ENCODE data around the gene SF3A1. TPM values are rescaled to one million over a fixed set of nuclear protein-coding genes. Genes with fewer than 3 reads are reported as not detected.
A peak's percentile ranks its signal among the peaks of the same experiment; 100 is the strongest.
"Not testable (repeated sequence)": the region's sequence is repeated elsewhere in the genome, so short reads cannot be mapped to it uniquely, and the experiment has no call there.

The SF3A1 gene
- total RNA-seq (2014; rRNA removed; shearing (Covaris generic)): 25.9 and 52.2 TPM in 2 replicates

DNA sequence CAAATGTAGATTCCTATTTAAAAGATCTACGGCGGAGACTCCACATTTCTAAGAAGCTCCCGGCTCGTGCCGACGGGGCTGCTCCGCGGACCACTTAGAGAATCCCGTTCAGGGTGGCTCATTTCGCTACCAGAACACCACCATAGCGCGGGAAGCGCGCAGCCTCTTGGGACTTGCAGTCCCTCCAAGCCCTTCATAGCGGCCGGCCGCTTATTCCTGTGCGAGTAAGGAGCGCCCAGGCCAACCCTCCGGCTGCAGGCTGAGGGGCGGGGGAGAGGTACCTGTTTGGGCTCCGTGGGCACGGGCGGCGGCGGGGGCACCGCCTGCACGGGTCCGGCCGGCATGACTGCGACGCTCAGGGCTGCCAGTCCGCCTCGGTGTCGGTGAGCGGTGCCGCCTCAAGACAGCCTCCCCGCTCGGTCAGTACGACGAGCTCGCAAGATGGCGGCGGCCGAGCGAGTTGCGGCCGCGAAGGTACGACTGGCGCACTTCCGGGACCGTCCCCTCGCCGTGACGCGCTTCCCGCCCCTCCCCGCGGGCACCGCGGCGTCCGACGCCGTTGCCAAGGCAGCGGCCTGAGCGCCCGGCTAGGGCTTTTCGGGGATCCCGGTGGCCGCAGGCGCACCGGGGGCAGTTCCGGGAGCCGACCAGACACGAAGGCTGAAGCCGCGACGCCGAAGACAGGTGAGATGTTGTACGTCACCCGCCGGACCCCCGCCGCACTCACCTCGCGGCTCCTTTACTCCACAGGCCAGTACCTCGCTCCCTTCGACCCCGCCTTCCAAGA lies at the start of gene SF3A1, which contains the start of gene CCDC157:
SF3A1 (minus strand) TSS at position 446 of the 787 bp plus-strand sequence; CDS start at position 344, 102 bp downstream.
CCDC157 (plus strand) TSS at position 559 of the 787 bp plus-strand sequence. CDS start 8,994 bp downstream, outside the sequence.
- DNase-seq (ENCODE audit: low read depth): peak; percentile 87

GRCh38 chr22:30406400-30406799 lies 49.7 kb upstream of the SF3A1 start:
- no peak for DNase-seq (ENCODE audit: low read depth)

GRCh38 chr22:30405731-30406130 lies 49.0 kb upstream of the SF3A1 start:
- DNase-seq (ENCODE audit: low read depth): no peak

- no peak for DNase-seq (ENCODE audit: low read depth)
Measured at GRCh38 chr22:30404307-30404706, 47.6 kb upstream of the SF3A1 start.

DNA sequence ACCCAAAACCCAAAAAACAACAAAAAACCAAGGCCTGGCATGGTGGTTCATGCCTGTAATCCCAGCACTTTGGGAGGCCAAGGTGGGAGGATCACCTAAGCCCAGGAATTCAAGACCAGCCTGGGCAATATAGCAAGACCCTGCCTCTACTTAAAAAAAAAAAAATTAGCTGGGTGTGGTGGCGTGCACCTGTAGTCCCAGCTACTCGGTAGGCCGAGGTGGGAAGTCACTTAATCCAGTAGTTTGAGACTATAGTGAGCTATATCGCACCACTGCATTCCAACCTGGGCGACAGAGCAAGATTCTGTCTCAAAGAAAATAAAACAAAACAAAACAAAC lies 46.0 kb upstream of the SF3A1 start:
- not testable (repeated sequence) for DNase-seq (ENCODE audit: low read depth)

GRCh38 chr22:30402028-30402765 lies 45.5 kb upstream of the SF3A1 start:
- no peak for DNase-seq (ENCODE audit: low read depth)

DNA sequence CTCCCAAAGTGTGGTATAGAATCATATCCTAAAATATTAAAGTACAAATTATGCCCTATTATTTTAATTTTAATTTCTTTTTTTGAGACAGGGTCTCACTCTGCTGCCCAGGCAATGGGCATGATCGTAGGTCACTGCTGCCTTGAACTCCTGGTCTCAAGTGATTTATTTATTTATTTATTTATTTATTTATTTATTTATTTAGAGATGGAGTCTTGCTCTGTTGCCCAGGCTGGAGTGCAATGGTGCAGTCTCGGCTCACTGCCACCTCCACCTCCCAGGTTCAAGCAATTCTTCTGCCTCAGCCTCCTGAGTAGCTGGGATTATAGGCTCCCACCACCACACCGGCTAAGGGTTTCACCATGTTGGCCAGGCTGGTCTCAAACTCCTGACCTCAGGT lies 44.3 kb upstream of the SF3A1 start:
- not testable (repeated sequence) for DNase-seq (ENCODE audit: low read depth)

- no peak for DNase-seq (ENCODE audit: low read depth)
Measured at GRCh38 chr22:30400159-30400558, 43.5 kb upstream of the SF3A1 start.

DNA sequence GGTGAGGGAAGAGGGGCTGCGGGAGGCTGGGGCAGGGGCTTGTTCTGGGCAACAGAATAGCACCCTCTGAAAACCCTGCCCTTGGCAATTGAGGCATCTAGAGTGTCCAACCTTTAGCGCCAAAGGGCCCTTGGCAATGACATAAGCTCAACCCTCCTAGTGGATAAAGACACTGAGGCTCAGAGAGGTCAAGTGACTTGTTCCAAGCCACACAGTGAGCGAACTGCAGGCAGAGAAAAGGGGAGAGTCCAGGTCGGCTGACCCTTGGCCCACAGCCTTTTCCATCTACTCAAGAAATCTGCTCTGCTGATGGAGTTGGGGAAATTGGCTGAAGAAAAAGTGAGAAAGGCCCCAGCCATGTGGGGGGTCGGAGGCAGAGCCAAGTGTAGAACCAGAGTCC lies 43.0 kb upstream of the SF3A1 start:
- DNase-seq (ENCODE audit: low read depth): no peak

DNA sequence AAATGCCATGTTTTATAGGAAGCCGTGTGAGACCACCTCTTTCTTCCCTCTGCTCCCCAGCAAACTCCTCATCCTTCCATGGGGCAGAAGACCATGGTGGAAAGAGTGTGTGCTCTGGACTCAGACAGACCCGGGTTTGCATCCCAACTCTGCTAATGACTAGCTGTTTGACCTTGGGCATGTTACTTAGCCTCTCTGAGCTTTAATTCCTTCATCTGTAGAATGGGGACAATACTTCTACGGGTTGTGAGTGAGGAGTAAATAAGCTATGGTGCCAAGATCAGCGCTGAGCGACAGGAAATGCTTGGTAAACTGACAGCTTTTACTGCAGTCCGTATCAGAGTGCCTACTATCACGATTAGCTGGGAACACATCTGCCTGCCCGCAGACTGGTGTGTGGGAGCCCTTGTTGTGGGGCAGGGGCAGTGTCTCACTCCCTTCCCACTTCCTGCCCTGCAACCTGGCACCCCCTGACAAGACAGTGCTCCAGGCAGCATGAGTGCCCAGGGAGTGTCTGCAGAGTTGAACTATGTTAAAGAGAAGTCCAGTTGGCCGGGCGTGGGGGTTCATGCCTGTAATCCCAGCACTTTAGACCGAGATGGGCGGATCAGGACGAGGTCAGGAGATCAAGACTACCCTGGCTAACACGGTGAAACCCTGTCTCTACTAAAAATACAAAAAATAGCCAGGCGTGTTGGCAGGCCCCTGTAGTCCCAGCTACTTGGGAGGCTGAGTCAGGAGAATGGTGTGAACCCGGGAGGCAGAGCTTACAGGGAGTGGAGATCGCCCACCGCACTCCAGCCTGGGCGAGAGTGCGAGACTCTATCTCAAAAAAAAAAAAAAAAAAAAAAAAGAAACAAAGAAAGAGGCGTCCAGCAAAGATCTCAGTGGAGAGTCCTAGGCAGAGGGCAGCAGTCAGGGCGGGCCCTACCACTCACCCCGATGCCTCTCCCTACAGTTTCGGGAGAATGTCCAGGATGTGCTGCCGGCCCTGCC lies 42.3 kb upstream of the SF3A1 start:
- no peak for DNase-seq (ENCODE audit: low read depth)

DNA sequence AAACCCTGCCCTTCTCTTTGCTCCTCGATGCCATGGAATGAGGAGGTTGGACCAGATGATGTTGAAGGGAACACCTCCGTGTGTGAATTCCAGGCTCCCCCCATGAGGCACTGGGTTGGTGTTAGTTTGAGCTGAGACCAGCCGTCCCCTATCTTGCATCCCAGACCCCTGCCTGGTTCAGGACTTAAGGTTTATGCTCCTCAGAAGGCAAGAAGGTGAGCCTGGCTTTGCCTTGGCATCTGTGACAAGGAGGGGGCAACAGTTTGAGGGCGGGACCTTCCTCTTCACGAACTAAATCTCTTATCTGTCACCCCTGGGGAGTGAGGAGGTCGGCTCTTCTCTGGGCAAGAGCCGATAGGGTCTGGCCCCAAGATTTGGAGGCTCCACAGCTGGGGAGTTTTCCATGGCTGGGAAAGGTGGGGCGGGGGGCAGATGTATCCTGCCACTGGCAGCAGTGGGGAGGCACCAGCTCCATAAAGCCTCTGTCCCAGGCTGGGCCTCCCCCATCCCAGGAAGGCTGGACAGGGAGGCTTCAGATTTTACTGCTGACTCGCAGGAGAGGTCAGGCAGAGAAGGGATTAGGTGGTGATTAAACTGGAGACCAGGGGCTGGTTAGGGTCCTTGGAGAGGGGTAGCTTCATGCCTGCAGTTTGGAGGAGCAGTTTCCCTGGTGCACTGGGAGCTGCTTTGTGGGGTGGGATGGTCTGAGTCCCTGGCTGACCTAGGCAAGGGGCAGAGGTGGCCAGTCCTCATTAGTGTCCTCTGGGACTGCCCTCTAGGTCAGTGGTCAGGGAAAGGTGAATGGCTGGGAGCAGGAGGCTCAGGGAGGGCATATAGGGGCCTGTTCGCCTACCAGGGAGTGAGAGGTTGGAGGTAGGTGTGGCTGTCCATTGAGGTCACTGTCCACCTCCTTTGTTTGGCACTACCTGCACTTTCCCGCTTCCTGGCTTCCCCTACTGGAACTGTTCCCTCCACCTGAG lies 41.3 kb upstream of the SF3A1 start:
- DNase-seq (ENCODE audit: low read depth): no peak

DNA sequence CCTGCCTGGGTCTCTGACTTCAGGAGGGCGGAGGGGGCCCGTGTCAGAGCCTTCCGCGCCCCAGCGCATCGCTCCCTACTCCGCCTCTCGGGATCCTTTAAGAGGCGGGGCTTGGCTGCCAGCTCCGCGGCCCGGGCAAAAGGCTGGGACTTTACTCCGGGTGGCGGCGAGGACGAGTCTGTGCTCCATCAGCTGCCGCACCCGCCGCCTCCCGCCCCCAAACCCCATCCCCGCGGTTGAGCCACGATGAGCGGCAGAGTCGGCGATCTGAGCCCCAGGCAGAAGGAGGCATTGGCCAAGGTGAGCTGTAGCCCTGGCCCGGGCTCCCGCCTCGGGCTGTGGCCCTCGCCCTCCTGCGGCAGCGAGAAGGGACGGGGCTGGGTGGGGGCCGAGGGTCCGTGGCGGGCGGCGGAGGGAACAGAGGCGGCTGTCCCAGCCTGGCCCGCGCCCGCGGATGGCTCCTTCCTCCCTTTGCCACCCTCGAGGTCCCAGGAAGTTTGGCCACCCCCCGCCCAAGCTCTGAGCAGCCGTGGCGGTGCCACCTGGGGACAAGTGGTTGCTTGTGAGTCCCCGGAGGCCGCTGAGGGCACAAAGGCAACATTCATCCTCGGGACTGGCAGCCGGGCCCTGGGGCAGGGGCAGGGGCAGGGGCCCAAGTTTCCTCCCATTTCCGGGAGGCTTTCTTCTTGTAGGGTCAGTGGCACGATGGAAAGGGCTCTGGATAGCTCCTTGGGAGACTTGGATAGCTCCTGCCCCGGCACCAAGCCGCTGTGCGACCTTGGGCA lies 40.4 kb upstream of the SF3A1 start, which contains the start of gene SEC14L2:
SEC14L2 (plus strand) TSS at position 148 of the 785 bp plus-strand sequence; CDS start at position 247, 99 bp downstream.
- DNase-seq (ENCODE audit: low read depth): peak; percentile 61

DNA sequence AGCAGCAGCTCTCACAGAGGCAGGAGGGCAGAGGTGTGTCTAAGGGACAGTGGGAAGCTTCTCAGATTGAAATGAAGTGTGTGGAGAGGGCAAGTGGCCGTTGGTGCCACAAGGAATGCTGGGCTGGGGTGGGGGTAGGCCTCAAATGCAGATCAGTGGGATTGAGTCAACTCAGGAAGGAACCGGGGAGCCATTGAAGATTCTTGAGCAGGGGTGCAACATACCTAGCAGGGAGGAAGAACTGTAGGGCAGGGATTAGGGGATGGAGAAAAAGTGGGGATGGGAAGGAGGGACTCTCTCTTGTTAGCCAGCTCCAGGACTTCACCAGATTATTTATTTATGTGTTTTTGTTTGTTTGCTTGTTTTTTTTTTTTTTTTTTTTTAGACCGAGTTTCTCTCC lies 37.2 kb upstream of the SF3A1 start:
- DNase-seq (ENCODE audit: low read depth): no peak

- DNase-seq (ENCODE audit: low read depth): no peak
Measured at GRCh38 chr22:30393322-30393680, 36.6 kb upstream of the SF3A1 start.

GRCh38 chr22:30392661-30393321 lies 36.1 kb upstream of the SF3A1 start:
- no peak for DNase-seq (ENCODE audit: low read depth)

- peak; percentile 74 for DNase-seq (ENCODE audit: low read depth)
Measured at GRCh38 chr22:30390974-30391691, 34.4 kb upstream of the SF3A1 start.

DNA sequence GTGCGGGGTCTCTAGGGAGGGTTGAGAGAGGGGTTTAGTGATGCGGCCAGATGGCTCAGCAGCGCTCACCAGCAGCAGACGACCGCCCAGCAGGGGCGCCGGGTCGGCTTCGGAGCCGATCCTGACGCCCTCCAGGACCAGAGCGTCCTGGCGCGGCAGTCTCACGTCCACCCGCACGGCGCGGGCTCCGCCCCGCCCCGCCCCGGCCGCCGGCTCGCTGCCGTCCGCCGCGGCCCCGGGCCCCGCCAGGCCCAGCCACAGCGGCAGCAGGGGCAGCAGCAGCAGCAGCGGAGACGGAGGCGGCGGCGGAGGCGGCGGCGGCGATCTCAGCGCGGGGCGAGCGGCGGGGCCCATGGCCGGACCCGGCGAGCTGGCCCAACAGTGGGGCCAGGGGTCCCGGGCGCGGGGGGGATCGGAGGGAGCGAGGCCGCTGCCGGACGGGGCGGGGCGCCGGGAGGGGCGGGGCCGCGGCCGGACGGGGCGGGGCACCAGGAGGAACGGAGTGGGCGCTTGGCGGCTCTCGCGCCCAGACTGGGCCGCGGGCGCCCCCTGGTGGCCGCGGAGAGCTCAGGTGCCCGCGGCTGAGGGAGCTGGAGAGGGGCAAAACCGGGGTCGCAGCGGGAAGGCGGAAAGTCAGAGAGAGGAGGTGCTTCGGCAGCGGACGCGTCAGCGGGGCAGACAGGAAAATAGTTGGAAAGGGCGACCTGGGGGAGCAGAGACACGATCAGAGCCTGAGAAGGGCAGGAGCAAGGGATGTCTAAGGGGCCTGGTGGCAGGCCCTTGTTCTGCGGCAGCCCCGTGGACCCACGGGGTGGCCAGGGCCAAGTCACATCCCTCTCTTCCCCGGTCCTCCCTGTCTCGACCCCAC lies 30.5 kb upstream of the SF3A1 start, which contains the start of gene RNF215:
RNF215 (minus strand) TSS at position 452 of the 868 bp plus-strand sequence; CDS start at position 354, 98 bp downstream.
- DNase-seq (ENCODE audit: low read depth): peak; percentile 56
